DMS 273 (cell line): ENCODE data around the gene TESK1.
"Not testable (repeated sequence)": the region's sequence is repeated elsewhere in the genome, so short reads cannot be mapped to it uniquely, and the experiment has no call there.

ENCODE experiments used
- DNase-seq: peaks from one replicate; lab custom pipeline; 2025; ENCODE audit not compliant: unreplicated experiment; lab: John Stamatoyannopoulos, UW

TESK1 gene

GRCh38 chr9:35579659-35580227, 25.3 kb upstream of the TESK1 start:
- not testable (repeated sequence) for DNase-seq

DNA sequence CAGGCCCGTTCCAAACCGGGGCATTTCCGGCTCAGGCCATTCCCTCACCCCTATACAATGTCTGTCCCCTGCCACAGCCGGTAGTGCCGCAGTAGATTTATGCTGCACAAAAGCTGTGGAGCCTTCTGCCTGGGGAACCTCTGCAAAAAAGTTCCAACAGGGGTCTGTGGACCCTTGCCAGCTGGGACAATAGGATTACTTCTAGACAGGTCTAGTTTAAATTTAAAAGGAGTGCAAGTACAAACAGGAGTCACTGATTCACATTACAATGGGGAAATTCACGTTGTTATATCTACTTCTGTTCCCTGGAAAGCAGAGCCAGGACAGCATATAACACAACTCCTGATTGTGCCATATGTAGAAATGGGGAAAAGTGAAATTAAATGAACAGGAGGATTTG, 21.5 kb upstream of the TESK1 start:
- not testable (repeated sequence) for DNase-seq

DNA sequence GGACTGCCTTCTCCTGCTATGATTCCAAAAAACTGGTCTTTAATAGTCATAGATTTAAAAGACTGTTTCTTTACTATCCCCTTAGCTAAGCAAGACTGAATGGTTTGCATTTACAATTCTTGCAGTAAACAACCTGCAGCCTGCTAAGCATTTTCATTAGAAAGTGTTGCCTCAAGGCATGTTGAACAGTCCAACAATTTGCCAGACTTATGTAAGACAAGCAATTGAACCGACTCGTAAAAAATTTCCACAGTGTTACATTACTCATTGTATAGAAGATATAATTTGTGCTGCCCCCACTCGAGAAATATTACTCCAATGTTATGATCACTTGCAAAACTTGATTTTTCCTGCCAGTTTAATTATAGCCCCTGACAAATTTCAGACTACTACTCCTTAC, 20.4 kb upstream of the TESK1 start:
- not testable (repeated sequence) for DNase-seq

DNA sequence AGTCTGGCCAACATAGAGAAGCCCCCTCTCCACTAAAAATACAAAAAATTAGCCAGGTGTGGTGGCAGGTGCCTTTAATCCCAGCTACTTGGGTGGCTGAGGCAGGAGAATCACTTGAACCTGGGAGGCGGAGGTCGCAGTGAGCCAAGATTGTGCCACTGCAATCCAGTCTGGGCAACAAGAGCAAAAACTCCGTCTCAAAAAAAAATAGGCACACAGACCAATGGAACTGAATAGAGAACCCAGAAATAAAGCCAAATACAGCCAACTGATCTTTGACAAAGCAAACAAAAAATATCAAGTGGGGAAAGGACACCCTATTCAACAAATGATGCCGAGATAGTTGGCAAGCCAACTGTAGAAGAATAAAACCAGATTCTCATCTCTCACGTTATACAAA, 16.6 kb upstream of the TESK1 start:
- DNase-seq = not testable (repeated sequence)

- DNase-seq = no peak
Measured at GRCh38 chr9:35593581-35593980, 11.5 kb upstream of the TESK1 start.

DNA sequence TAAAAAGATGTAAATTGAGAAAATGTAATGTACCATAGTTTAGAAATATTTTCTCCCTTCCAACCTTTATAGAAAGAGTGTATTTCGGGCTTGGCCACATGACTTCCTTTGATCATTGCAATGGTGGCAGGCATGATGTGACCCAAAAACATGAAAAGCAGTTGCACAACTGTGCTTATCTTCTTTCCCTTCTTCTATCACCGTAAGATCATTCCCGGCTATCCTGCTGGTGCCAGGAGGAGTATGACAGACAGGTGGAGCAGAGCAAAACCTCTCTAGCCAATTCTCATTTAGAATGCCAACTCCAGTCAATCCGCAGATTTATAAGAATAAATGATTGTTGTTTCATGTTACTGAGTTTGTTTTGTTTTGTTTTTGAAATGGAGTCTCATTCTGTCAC, 10.6 kb upstream of the TESK1 start:
- DNase-seq = no peak

- not testable (repeated sequence) for DNase-seq
Measured at GRCh38 chr9:35596907-35597306, 8.2 kb upstream of the TESK1 start.

- DNase-seq = no peak
Measured at GRCh38 chr9:35598866-35599590, 6.0 kb upstream of the TESK1 start.

- no peak for DNase-seq
Measured at GRCh38 chr9:35599763-35600604, 5.1 kb upstream of the TESK1 start.

DNA sequence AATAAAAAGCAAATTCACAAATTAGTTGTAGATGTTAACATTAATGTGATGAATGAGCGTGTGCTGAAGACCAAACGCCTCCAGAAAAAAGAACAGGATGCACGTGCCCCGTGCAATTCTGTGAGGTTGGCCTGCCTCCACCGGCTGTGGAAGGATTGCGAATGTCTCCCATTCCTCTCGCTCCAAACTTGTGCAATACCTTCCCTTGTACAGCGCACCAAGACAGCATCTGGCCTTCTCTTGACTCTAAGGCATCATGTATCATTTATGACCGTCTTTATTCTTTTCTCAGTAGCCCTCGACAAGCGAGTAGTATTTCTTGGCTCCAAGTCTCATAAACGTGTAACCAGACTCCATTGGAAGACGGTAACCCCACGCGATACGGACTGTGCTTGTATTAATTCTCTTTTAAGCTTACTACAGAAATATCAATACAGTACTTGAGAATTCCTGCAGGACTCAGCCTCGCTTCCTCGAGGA, 1.5 kb upstream of the TESK1 start:
- DNase-seq = peak; percentile 82

DNA sequence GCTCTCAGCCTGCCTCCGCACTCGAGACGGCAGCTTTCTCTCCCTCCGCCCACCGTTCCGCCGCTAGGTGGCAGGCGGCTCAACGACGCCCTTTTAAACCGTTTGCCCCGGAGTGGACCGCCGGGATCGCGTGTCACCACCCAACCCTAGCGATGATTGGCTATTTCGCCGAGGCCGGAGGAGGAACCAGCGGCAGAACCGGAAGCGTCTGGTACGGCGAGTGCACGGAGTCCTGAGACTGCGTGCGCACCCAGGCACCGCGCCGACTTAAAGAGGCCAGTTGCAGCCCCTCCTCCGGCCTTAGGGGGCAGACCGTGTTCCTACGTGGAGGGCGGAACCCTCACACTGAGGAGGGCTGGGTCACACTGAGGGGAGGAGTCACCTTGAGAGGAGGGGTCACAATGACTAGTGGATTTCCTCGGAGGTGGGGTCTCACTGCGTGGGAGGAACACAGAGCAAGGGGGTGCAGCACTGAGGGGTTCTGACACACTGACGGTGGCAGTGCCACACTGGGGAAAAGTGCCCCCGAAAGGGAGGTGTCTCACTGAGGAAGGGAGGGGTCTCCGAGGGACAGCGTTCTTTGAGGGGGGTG, 980 bp upstream of the TESK1 start:
- peak; percentile 100 for DNase-seq

DNA sequence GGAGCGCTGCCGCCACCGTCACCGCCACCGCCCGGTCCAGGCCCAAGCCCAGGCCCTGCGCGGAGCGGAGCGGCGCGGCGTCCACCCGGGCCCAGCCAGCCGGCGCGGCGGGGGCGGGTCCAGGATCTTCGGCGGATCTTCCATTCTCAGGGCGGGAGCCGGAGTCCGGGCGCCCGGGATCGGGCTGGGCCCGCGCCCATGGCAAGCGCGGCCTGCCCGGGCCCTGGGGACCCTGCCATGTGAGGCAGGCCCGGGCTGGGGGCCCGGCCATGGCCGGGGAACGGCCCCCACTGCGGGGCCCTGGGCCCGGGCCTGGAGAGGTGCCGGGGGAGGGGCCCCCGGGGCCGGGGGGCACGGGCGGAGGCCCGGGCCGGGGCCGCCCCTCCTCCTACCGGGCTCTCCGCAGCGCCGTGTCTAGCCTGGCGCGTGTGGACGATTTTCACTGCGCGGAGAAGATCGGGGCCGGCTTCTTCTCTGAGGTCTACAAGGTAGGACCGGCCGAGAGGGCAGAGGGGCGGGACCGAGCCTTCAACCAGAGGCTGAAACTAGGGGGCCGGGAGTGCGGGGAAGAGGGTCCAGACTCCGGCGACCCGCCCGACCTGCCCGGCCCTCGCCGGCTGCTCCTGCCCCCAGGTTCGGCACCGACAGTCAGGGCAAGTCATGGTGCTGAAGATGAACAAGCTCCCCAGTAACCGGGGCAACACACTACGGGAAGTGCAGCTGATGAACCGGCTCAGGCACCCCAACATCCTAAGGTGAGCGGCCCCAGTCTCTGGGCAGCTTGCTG, 482 bp downstream of the TESK1 start:
- peak; percentile 81 for DNase-seq

- DNase-seq = no peak
Measured at GRCh38 chr9:35606138-35606504, 1.1 kb downstream of the TESK1 start.

- DNase-seq = no peak
Measured at GRCh38 chr9:35606726-35607125, 1.7 kb downstream of the TESK1 start.

- DNase-seq = no peak
Measured at GRCh38 chr9:35608221-35608620, 3.2 kb downstream of the TESK1 start.

DNA sequence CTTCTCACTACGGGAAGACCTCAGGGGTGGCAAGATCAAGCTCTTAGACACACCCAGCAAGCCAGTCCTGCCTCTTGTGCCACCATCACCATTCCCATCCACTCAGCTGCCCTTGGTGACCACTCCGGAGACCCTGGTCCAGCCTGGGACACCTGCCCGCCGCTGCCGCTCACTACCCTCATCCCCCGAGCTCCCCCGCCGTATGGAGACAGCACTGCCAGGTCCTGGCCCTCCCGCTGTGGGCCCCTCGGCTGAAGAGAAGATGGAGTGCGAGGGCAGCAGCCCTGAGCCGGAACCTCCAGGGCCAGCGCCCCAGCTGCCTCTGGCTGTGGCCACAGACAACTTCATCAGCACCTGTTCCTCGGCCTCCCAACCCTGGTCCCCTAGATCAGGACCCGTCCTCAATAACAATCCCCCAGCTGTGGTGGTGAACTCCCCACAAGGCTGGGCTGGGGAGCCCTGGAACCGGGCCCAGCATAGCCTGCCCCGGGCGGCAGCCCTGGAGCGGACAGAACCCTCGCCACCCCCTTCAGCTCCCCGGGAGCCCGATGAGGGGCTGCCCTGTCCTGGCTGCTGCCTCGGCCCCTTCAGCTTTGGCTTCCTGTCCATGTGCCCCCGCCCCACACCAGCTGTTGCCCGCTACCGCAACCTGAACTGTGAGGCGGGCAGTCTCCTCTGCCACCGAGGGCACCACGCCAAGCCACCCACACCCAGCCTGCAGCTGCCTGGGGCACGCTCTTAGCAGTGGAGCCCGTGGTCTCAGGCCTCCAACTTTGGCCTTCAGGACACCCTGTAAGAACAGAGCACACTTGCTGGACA, 4.1 kb downstream of the TESK1 start:
- DNase-seq = peak; percentile 85

GRCh38 chr9:35609820-35610163, 4.7 kb downstream of the TESK1 start:
- DNase-seq = peak; percentile 53

GRCh38 chr9:35611230-35611797, 6.3 kb downstream of the TESK1 start:
- peak; percentile 64 for DNase-seq

GRCh38 chr9:35612066-35612465, 7.0 kb downstream of the TESK1 start:
- DNase-seq = not testable (repeated sequence)

DNA sequence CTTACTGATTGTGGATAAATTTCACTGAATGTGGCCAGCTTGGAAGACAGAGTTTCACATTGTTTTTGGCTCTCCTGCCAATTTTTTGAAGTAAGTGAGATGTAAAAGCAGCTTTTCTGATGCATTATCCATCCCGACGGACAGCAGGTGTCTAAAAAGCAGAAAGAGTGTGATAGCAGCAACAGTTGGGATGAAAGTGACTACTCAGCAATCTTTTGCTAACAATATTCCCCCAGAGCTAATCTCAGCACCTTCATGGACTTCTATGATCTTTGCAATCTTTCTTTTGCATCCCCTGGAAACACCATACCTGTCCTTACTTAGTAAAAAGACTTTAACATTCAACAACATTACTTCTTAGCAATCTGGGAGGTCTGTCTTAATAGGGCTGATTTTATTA, 7.8 kb downstream of the TESK1 start:
- DNase-seq = no peak
